Stimulated activated naive CD4-positive, alpha-beta T cell treated with Interleukin-2 at 50 U/mL for 16 hours (primary cell): ENCODE results near the gene TOX2.
"Not testable (repeated sequence)": the region's sequence is repeated elsewhere in the genome, so short reads cannot be mapped to it uniquely, and the experiment has no call there.

Experiments
- DNase-seq: peaks from one replicate; lab custom pipeline; 2025; lab: John Stamatoyannopoulos, UW

Gene TOX2

GRCh38 chr20:44033344-44033743 is 118.7 kb downstream of the TOX2 start:
- no peak for DNase-seq

GRCh38 chr20:44033873-44034272 is 119.2 kb downstream of the TOX2 start:
- no peak for DNase-seq

- DNase-seq: no peak
Observed at GRCh38 chr20:44034451-44034850, 119.8 kb downstream of the TOX2 start.

- no peak for DNase-seq
Observed at GRCh38 chr20:44034965-44035635, 120.4 kb downstream of the TOX2 start.

- DNase-seq: no peak
Observed at GRCh38 chr20:44035924-44036323, 121.3 kb downstream of the TOX2 start.

GRCh38 chr20:44036441-44036840 is 121.8 kb downstream of the TOX2 start:
- DNase-seq: no peak

GRCh38 chr20:44038681-44039123 is 124.0 kb downstream of the TOX2 start:
- DNase-seq: no peak

- DNase-seq: no peak
Observed at GRCh38 chr20:44039147-44039546, 124.5 kb downstream of the TOX2 start.

- no peak for DNase-seq
Observed at GRCh38 chr20:44039741-44040140, 125.1 kb downstream of the TOX2 start.

GRCh38 chr20:44040202-44040915 is 125.7 kb downstream of the TOX2 start:
- DNase-seq: no peak

GRCh38 chr20:44041001-44041400 is 126.3 kb downstream of the TOX2 start:
- no peak for DNase-seq

GRCh38 chr20:44044712-44045111 is 130.1 kb downstream of the TOX2 start:
- not testable (repeated sequence) for DNase-seq

- no peak for DNase-seq
Observed at GRCh38 chr20:44050327-44050726, 135.7 kb downstream of the TOX2 start.

- DNase-seq: no peak
Observed at GRCh38 chr20:44050925-44051660, 136.4 kb downstream of the TOX2 start.

GRCh38 chr20:44051661-44052000 is 137.0 kb downstream of the TOX2 start:
- no peak for DNase-seq

GRCh38 chr20:44052166-44052565 is 137.5 kb downstream of the TOX2 start:
- DNase-seq: no peak

GRCh38 chr20:44053046-44053445 is 138.4 kb downstream of the TOX2 start:
- DNase-seq: no peak

GRCh38 chr20:44054118-44054517 is 139.5 kb downstream of the TOX2 start:
- DNase-seq: no peak

GRCh38 chr20:44054849-44055248 is 140.2 kb downstream of the TOX2 start:
- no peak for DNase-seq

- DNase-seq: no peak
Observed at GRCh38 chr20:44056010-44056698, 141.5 kb downstream of the TOX2 start.

- DNase-seq: no peak
Observed at GRCh38 chr20:44057698-44058675, 143.3 kb downstream of the TOX2 start.
